Measurements from ENCODE around the gene CCNL2. TPM values are rescaled to one million over a fixed set of nuclear protein-coding genes. Genes with fewer than 3 reads are reported as not detected.
A peak's percentile ranks its signal among the peaks of the same experiment; 100 is the strongest.

Gene CCNL2
- total RNA-seq, 4 donors from 2014 or later, result 122 to 249 (median 142) TPM

- no peak for DNase-seq (ENCODE audit: low spot score in 2 of 2)
- intact Hi-C loops (cut with DNase I; ENCODE audit: low total_unique reads), result no loop called here
- peak overlapping the region; percentile 92 for H3K4me3 ChIP-seq (ENCODE audit: low read depth, poor library complexity, severe bottlenecking)
- no peak for TF ChIP-seq POLR2A (IDR thresholded peaks at IDR 0.05)
- no peak for TF ChIP-seq CTCF (IDR thresholded peaks at IDR 0.05)
- 42 to 50% methylated on average over 19 of the region's 19 CpGs for WGBS, 2 donors
These were observed 1.2 kb downstream of the CCNL2 start for GRCh38 chr1:1397839-1398523.

GRCh38 chr1:1395166-1395565 is 4.0 kb downstream of the CCNL2 start:
- no peak for DNase-seq (ENCODE audit: low spot score in 2 of 2)
- intact Hi-C loops (cut with DNase I; ENCODE audit: low total_unique reads), result no loop called here
- no peak for TF ChIP-seq POLR2A (IDR thresholded peaks at IDR 0.05)
- TF ChIP-seq CTCF (IDR thresholded peaks at IDR 0.05), result no peak
- WGBS, 2 donors, result 91 to 92% methylated on average over 11 of the region's 11 CpGs
- no peak overlapping the region for H3K4me3 ChIP-seq (ENCODE audit: low read depth, poor library complexity, severe bottlenecking)

GRCh38 chr1:1394116-1394515 is 5.0 kb downstream of the CCNL2 start:
- 93 to 94% methylated on average over 7 of the region's 7 CpGs for WGBS, 2 donors

GRCh38 chr1:1393428-1393827 is 5.7 kb downstream of the CCNL2 start:
- H3K4me3 ChIP-seq (ENCODE audit: low read depth, poor library complexity, severe bottlenecking), result no peak overlapping the region
- no peak for TF ChIP-seq POLR2A (IDR thresholded peaks at IDR 0.05)
- TF ChIP-seq CTCF (IDR thresholded peaks at IDR 0.05), result no peak
- intact Hi-C loops (cut with DNase I; ENCODE audit: low total_unique reads), result no loop called here
- no peak for DNase-seq (ENCODE audit: low spot score in 2 of 2)
- WGBS, 2 donors, result 93 to 94% methylated on average over 11 of the region's 11 CpGs

More at GRCh38 chr1:1394116-1394515, 5.0 kb downstream of the CCNL2 start:
- H3K4me3 ChIP-seq (ENCODE audit: low read depth, poor library complexity, severe bottlenecking), result no peak overlapping the region
- DNase-seq (ENCODE audit: low spot score in 2 of 2), result no peak
- TF ChIP-seq POLR2A (IDR thresholded peaks at IDR 0.05), result no peak
- intact Hi-C loops (cut with DNase I; ENCODE audit: low total_unique reads), result no loop called here

GRCh38 chr1:1393014-1393413 is 6.1 kb downstream of the CCNL2 start:
- TF ChIP-seq CTCF (IDR thresholded peaks at IDR 0.05) (no peak), POLR2A (IDR thresholded peaks at IDR 0.05) (no peak)
- intact Hi-C loops (cut with DNase I; ENCODE audit: low total_unique reads), result no loop called here
- WGBS, 2 donors, result 94% methylated on average over 4 of the region's 4 CpGs
- DNase-seq (ENCODE audit: low spot score in 2 of 2), result no peak
- no peak overlapping the region for H3K4me3 ChIP-seq (ENCODE audit: low read depth, poor library complexity, severe bottlenecking)

- TF ChIP-seq CTCF (IDR thresholded peaks at IDR 0.05) (no peak), POLR2A (IDR thresholded peaks at IDR 0.05) (no peak)
- H3K4me3 ChIP-seq (ENCODE audit: low read depth, poor library complexity, severe bottlenecking), result no peak overlapping the region
- 82 to 88% methylated on average over 12 of the region's 12 CpGs for WGBS, 2 donors
- DNase-seq (ENCODE audit: low spot score in 2 of 2), result no peak
- intact Hi-C loops (cut with DNase I; ENCODE audit: low total_unique reads), result no loop called here
These were observed 7.9 kb downstream of the CCNL2 start for GRCh38 chr1:1391225-1391624.

Data from lower leg skin (tissue), 4 donors.